WERI-Rb-1 (cell line): Measurements from ENCODE around the gene BTC.

Experiments used
- DNase-seq: peaks from one replicate; pipeline ENCODE4 v3.0.0-alpha.2; 2020
- H3K27ac ChIP-seq: fragments of 250-450 bp; sonication (Bioruptor Pico); 2 replicates; pipeline ENCODE4 v1.5.1; 2020; ENCODE audit warnings: mild to moderate bottlenecking, moderate library complexity
- H3K27me3 ChIP-seq: fragments of 250-450 bp; sonication (Bioruptor Pico); 2 replicates; pipeline ENCODE4 v1.5.1; 2021; ENCODE audit warnings: mild to moderate bottlenecking, low read depth, moderate library complexity; ENCODE audit not compliant: insufficient read depth, severe bottlenecking
- H3K36me3 ChIP-seq: fragments of 250-450 bp; sonication (Bioruptor Pico); 2 replicates; pipeline ENCODE4 v1.5.1; 2020; ENCODE audit warnings: mild to moderate bottlenecking, moderate library complexity
- H3K4me3 ChIP-seq: 2 replicates; pipeline ENCODE4 v1.5.1; 2011; ENCODE audit warnings: low read depth, mild to moderate bottlenecking, control low read depth, low read length
- H3K9me3 ChIP-seq: fragments of 250-450 bp; sonication (Bioruptor Pico); 2 replicates; pipeline ENCODE4 v1.5.1; 2021; ENCODE audit warnings: mild to moderate bottlenecking, moderate library complexity; ENCODE audit not compliant: severe bottlenecking
- CTCF ChIP-seq: IDR thresholded peaks from 2 replicates; pipeline ENCODE4 v1.5.1; 2011; ENCODE audit warnings: low read depth, mild to moderate bottlenecking, control low read depth, inconsistent platforms, low read length

Gene BTC

GRCh38 chr4:74738464-74739143 is 55.7 kb downstream of the BTC start:
- Histone ChIP-seq H3K27me3 (no peaks in the 10 kb centered on the region), H3K4me3 (no peak overlapping the region), H3K36me3 (no peaks in the 10 kb centered on the region), H3K9me3 (no peaks in the 10 kb centered on the region), H3K27ac (no peak overlapping the region)
- DNase-seq, result no peak
- no peak for TF ChIP-seq CTCF

GRCh38 chr4:74734995-74735394 is 59.3 kb downstream of the BTC start:
- DNase-seq, result no peak
- H3K4me3 ChIP-seq, result no peak overlapping the region
- no peak for TF ChIP-seq CTCF

DNA sequence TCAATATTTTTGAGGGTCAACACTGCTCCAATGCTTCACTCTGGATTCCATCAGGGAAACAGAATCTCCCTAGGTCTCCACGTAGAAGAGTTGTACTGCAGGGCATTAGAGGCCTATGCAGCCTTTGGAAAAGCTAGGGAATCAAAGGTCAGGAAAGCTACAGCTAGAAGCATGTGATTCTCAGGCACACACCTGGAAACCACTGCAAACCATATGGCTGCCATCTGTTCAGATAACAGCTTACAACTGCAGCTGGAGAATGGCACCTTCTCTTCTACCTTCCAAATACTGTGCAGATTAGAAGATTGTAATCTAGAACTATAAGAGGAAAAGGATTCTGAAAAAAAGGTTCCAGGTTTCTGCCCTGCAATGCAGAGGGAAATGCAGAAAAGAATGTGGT is 60.6 kb downstream of the BTC start:
- Histone ChIP-seq H3K4me3 (no peak overlapping the region), H3K27me3 (no peaks in the 10 kb centered on the region), H3K27ac (no peak overlapping the region), H3K36me3 (no peaks in the 10 kb centered on the region), H3K9me3 (no peaks in the 10 kb centered on the region)
- TF ChIP-seq CTCF, result no peak
- DNase-seq, result no peak

More at GRCh38 chr4:74734995-74735394, 59.3 kb downstream of the BTC start:
- Histone ChIP-seq H3K27ac (no peak overlapping the region), H3K36me3 (no peaks in the 10 kb centered on the region), H3K27me3 (no peaks in the 10 kb centered on the region), H3K9me3 (no peaks in the 10 kb centered on the region)

DNA sequence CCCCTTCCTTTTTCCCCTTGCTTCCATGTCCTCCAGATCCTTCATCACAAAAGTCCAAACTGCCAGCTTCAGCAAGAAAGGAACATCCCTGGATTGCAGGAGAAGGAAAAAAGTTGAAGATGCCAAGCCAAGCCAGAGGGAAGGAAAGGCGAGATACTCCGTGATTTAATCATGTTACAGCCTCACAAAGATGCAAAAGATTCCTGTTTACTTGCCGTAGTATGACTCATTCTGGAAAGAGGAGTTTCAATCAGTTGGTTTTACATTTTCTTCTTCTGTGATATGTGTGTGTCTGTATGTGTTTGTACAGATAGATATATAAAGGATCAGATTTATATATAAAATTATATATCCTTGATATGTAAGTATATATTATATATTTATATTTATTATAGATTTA is 69.3 kb downstream of the BTC start:
- TF ChIP-seq CTCF, result no peak
- Histone ChIP-seq H3K36me3 (no peaks in the 10 kb centered on the region), H3K4me3 (no peak overlapping the region)

DNA sequence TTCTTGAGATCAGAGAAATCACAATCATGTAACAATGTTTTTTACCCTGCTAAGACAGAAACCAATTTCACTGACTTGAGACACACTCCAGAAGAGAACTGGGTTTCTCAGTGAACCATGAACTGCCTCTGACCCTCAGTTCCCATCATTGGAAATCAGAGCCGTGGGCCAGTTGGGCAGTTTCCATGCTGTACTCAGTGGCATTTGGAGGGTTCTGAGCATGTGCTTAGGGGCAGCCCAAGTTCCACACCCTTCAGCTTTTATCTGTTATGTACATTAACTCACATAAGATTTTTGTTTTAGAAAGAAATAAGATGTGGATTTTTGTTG is 77.9 kb downstream of the BTC start:
- H3K4me3 ChIP-seq, result no peak overlapping the region
- no peak overlapping the region for H3K27ac ChIP-seq
- TF ChIP-seq CTCF, result no peak
- peaks cover 9% of the 10 kb centered on the region for H3K9me3 ChIP-seq
- H3K27me3 ChIP-seq, result no peaks in the 10 kb centered on the region
- no peak for DNase-seq
- H3K36me3 ChIP-seq, result no peaks in the 10 kb centered on the region

More for the DNA sequence above, 69.3 kb downstream of the BTC start:
- Histone ChIP-seq H3K9me3 (no peaks in the 10 kb centered on the region), H3K27me3 (no peaks in the 10 kb centered on the region), H3K27ac (no peak overlapping the region)
- DNase-seq, result no peak
